ENCODE results near the gene CRK. TPM values are rescaled to one million over a fixed set of nuclear protein-coding genes. Genes with fewer than 3 reads are reported as not detected.

CRK gene
- total and polyA plus RNA-seq, 10 of the 15 experiments (the other 5 are each of a cell fraction or from before 2014, with no cell fraction given) = 11.1 to 23.8 (median 20.5) TPM

DNA sequence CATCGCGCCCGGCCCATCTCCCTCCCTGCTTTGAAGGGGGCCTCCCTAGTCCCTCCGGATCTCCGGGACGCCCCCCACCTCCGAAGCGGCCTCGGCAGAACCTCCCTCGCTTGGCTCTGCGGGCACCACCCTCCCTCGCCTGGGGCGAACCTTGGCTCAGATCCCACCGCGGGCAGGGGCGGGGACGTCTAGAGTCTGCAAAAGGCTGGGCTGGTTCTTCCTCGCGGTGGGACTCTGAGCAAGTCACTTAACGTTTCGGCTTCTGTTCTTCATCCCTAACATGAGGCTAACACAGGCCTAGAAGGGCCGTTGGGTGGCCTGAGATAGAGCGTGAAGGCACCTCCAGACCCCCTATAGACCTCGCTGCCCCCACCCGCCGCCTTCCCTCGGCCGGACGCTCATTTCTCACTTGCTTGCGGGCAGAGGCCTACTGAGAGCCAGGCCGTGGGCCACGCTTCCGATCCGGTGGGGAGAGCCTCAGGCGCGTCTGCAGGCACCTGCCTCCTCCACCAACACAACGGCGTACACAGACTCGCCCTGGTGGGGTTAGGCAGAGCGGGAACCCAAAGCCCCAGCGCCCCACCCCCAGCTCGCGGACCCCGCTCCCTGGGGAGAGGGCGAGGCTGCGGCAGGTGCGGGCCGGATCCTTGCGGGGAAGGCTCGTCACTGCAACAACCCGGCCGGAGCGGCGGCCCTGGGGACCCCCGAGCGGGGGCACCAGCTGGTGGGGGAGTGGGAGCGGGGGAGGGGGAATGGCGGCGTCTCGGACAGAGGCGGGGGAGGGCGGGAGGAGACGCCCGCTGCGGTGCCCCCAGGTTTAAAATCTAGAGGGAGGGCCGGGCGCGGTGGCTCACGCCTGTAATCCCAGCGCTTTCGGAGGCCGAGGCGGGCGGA, 31.0 kb upstream of the CRK start (continued):
- TF ChIP-seq, protein P1, sequence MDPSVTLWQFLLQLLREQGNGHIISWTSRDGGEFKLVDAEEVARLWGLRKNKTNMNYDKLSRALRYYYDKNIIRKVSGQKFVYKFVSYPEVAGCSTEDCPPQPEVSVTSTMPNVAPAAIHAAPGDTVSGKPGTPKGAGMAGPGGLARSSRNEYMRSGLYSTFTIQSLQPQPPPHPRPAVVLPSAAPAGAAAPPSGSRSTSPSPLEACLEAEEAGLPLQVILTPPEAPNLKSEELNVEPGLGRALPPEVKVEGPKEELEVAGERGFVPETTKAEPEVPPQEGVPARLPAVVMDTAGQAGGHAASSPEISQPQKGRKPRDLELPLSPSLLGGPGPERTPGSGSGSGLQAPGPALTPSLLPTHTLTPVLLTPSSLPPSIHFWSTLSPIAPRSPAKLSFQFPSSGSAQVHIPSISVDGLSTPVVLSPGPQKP (IDR thresholded peaks at IDR 0.05; ENCODE audit: low read depth, low read length) = no peak
- TF ChIP-seq, protein P2, sequence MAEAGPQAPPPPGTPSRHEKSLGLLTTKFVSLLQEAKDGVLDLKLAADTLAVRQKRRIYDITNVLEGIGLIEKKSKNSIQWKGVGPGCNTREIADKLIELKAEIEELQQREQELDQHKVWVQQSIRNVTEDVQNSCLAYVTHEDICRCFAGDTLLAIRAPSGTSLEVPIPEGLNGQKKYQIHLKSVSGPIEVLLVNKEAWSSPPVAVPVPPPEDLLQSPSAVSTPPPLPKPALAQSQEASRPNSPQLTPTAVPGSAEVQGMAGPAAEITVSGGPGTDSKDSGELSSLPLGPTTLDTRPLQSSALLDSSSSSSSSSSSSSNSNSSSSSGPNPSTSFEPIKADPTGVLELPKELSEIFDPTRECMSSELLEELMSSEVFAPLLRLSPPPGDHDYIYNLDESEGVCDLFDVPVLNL (IDR thresholded peaks at IDR 0.05; ENCODE audit: low read depth, low read length) = no peak
- TF ChIP-seq ZBED1 (IDR thresholded peaks at IDR 0.05; ENCODE audit: borderline replicate concordance) (no peak), ZNF384 (IDR thresholded peaks at IDR 0.05; ENCODE audit: borderline replicate concordance, low read depth, low read length) (no peak), NFXL1 (IDR thresholded peaks at IDR 0.05; ENCODE audit: borderline replicate concordance) (no peak), LARP7 (IDR thresholded peaks at IDR 0.05) (0 out of 2 replicates have a peak, but pooled peaks have one; percentile 34), PML (IDR thresholded peaks at IDR 0.05; ENCODE audit: low read length) (no peak), DPF2 (IDR thresholded peaks at IDR 0.05) (peak; percentile 29; the same call in 1 of the 2 replicates), SMAD1 (IDR thresholded peaks at IDR 0.05; ENCODE audit: low read depth, partially characterized antibody) (no peak), TAF1 (IDR thresholded peaks at IDR 0.05; ENCODE audit: borderline replicate concordance, low read depth, low read length) (0 out of 2 replicates have a peak, but pooled peaks have one; percentile 33), TCF3 (IDR thresholded peaks at IDR 0.05; ENCODE audit: borderline replicate concordance, insufficient read depth, low read depth, low read length) (peak; percentile 47; the same call in 1 of the 2 replicates), SUZ12 (IDR thresholded peaks at IDR 0.05; ENCODE audit: unreplicated experiment) (no peak), ZNF24 (IDR thresholded peaks at IDR 0.05) (no peak), BCL11A (IDR thresholded peaks at IDR 0.05; ENCODE audit: low read depth, low read length) (no peak), STAT3 (IDR thresholded peaks at IDR 0.05; ENCODE audit: low read depth, low read length) (no peak)
- TF ChIP-seq, protein P3, sequence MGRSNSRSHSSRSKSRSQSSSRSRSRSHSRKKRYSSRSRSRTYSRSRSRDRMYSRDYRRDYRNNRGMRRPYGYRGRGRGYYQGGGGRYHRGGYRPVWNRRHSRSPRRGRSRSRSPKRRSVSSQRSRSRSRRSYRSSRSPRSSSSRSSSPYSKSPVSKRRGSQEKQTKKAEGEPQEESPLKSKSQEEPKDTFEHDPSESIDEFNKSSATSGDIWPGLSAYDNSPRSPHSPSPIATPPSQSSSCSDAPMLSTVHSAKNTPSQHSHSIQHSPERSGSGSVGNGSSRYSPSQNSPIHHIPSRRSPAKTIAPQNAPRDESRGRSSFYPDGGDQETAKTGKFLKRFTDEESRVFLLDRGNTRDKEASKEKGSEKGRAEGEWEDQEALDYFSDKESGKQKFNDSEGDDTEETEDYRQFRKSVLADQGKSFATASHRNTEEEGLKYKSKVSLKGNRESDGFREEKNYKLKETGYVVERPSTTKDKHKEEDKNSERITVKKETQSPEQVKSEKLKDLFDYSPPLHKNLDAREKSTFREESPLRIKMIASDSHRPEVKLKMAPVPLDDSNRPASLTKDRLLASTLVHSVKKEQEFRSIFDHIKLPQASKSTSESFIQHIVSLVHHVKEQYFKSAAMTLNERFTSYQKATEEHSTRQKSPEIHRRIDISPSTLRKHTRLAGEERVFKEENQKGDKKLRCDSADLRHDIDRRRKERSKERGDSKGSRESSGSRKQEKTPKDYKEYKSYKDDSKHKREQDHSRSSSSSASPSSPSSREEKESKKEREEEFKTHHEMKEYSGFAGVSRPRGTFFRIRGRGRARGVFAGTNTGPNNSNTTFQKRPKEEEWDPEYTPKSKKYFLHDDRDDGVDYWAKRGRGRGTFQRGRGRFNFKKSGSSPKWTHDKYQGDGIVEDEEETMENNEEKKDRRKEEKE (IDR thresholded peaks at IDR 0.05) = no peak
- TF ChIP-seq, protein P4, sequence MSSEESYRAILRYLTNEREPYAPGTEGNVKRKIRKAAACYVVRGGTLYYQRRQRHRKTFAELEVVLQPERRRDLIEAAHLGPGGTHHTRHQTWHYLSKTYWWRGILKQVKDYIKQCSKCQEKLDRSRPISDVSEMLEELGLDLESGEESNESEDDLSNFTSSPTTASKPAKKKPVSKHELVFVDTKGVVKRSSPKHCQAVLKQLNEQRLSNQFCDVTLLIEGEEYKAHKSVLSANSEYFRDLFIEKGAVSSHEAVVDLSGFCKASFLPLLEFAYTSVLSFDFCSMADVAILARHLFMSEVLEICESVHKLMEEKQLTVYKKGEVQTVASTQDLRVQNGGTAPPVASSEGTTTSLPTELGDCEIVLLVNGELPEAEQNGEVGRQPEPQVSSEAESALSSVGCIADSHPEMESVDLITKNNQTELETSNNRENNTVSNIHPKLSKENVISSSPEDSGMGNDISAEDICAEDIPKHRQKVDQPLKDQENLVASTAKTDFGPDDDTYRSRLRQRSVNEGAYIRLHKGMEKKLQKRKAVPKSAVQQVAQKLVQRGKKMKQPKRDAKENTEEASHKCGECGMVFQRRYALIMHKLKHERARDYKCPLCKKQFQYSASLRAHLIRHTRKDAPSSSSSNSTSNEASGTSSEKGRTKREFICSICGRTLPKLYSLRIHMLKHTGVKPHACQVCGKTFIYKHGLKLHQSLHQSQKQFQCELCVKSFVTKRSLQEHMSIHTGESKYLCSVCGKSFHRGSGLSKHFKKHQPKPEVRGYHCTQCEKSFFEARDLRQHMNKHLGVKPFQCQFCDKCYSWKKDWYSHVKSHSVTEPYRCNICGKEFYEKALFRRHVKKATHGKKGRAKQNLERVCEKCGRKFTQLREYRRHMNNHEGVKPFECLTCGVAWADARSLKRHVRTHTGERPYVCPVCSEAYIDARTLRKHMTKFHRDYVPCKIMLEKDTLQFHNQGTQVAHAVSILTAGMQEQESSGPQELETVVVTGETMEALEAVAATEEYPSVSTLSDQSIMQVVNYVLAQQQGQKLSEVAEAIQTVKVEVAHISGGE (CRISPR knock-in tag; IDR thresholded peaks at IDR 0.05) = no peak
- TF ChIP-seq, protein P5, sequence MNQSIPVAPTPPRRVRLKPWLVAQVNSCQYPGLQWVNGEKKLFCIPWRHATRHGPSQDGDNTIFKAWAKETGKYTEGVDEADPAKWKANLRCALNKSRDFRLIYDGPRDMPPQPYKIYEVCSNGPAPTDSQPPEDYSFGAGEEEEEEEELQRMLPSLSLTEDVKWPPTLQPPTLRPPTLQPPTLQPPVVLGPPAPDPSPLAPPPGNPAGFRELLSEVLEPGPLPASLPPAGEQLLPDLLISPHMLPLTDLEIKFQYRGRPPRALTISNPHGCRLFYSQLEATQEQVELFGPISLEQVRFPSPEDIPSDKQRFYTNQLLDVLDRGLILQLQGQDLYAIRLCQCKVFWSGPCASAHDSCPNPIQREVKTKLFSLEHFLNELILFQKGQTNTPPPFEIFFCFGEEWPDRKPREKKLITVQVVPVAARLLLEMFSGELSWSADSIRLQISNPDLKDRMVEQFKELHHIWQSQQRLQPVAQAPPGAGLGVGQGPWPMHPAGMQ (IDR thresholded peaks at IDR 0.05; ENCODE audit: borderline replicate concordance) = no peak
